Rectal smooth muscle tissue (tissue), 1 donor: ENCODE measurements around the gene OR8G5.

Source experiments
- H3K27ac ChIP-seq: one replicate; pipeline ENCODE4 v1.7.0; 2013; ENCODE audit warnings: low read depth, low read length, inconsistent platforms
- H3K27me3 ChIP-seq: one replicate; pipeline ENCODE4 v1.7.0; 2013; ENCODE audit warnings: low read length; ENCODE audit not compliant: control insufficient read depth, insufficient read depth
- H3K36me3 ChIP-seq: one replicate; pipeline ENCODE4 v1.7.0; 2013; ENCODE audit warnings: low read length; ENCODE audit not compliant: control insufficient read depth, insufficient read depth
- H3K4me1 ChIP-seq: one replicate; pipeline ENCODE4 v1.7.0; 2013; ENCODE audit warnings: low read length; ENCODE audit not compliant: control insufficient read depth, insufficient read depth
- H3K4me3 ChIP-seq: one replicate; pipeline ENCODE4 v1.7.0; 2013; ENCODE audit warnings: low read length
- H3K9ac ChIP-seq: one replicate; pipeline ENCODE4 v1.7.0; 2013; ENCODE audit warnings: low read length

Gene OR8G5

GRCh38 chr11:124301548-124301947, 45.4 kb downstream of the OR8G5 start:
- no peak overlapping the region for H3K4me3 ChIP-seq
- H3K4me1 ChIP-seq: no peaks in the 10 kb centered on the region
- H3K27ac ChIP-seq: no peak overlapping the region
- H3K9ac ChIP-seq: no peak overlapping the region
- H3K36me3 ChIP-seq: no peaks in the 10 kb centered on the region
- no peaks in the 10 kb centered on the region for H3K27me3 ChIP-seq

DNA sequence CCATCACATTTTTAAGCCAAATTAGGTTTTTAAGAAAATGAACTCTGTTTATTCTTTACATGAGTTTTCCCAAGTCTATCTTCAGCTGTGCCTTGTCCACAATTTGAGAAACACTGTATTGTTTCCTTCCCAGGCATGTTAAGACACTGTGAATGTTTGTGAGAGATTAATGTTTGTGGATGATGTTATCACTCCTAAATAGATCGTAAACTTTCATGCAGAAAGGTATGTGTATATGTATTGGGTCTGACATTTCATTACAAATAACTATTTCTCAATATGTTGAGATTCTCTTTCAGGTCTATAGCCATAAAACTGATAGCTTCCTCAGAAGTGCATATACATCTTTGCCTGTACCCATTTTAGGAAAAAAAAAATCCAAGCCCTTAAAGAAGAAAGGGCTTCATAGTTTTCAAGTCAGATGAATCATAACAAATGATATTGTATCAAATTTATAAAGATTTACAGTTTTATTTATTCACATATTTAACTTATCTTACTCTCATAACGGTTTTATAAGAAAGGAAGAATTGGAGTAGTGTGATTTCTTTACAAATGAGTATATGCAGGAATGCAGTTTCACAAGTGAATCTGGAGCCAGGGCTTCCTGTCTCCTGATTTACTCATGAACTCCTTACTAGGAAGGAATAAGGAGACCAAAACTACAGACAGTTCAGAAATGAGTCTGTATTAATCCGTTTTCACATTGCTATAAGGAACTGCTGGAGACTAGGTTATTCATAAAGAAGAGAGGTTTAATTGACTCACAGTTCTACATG, 46.4 kb downstream of the OR8G5 start:
- Histone ChIP-seq H3K36me3 (no peaks in the 10 kb centered on the region), H3K9ac (no peak overlapping the region), H3K27me3 (no peaks in the 10 kb centered on the region), H3K4me1 (no peaks in the 10 kb centered on the region), H3K4me3 (no peak overlapping the region), H3K27ac (no peak overlapping the region)

GRCh38 chr11:124307093-124307492, 50.9 kb downstream of the OR8G5 start:
- no peak overlapping the region for H3K4me3 ChIP-seq
- no peaks in the 10 kb centered on the region for H3K27me3 ChIP-seq
- no peak overlapping the region for H3K9ac ChIP-seq
- H3K36me3 ChIP-seq: no peaks in the 10 kb centered on the region
- H3K27ac ChIP-seq: no peak overlapping the region
- H3K4me1 ChIP-seq: no peaks in the 10 kb centered on the region

DNA sequence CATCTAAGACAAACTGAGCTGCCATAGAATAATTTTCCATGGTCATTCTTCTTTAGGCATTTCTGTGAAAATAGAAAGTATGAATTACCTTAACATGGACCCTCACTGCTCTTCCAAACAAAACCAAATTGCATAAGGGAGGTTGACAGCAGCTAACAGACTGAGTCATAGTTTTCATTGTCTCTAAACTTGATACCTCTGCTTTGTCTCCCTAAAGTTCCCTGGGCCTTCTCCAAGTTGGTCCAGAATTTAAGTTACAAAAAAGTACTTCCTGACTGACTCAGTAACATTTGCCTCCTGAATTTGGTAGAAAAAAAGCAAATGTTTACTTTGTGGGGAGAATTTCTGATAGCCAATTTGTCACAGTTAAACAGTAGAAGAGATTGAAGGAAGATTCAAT, 54.5 kb downstream of the OR8G5 start:
- Histone ChIP-seq H3K27ac (no peak overlapping the region), H3K4me1 (no peaks in the 10 kb centered on the region), H3K36me3 (no peaks in the 10 kb centered on the region), H3K4me3 (no peak overlapping the region), H3K27me3 (no peaks in the 10 kb centered on the region), H3K9ac (no peak overlapping the region)

- no peak overlapping the region for H3K27ac ChIP-seq
- no peaks in the 10 kb centered on the region for H3K36me3 ChIP-seq
These were observed 55.1 kb downstream of the OR8G5 start for GRCh38 chr11:124311269-124311668.

DNA sequence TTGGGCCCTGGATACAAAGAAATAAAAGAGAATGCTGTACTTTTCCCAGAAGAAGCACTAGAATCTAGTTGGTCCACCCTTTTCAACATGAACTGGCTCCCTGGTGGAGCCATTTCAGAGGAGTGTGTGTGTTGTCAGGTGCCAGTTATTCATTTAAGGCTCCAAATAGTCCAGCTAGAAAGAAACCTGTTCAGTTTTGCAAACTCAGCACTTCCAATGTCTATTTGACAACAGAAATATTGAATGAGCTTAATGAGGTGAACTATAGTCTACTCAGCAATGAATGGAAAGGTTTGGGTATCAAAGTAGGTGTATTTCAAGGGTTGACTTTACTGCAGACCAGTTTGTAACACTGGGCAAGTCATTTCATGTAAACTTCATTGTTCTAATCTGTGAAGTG, 55.5 kb downstream of the OR8G5 start:
- no peak overlapping the region for H3K27ac ChIP-seq
- no peaks in the 10 kb centered on the region for H3K4me1 ChIP-seq
- no peak overlapping the region for H3K4me3 ChIP-seq
- no peaks in the 10 kb centered on the region for H3K36me3 ChIP-seq
- no peaks in the 10 kb centered on the region for H3K27me3 ChIP-seq
- no peak overlapping the region for H3K9ac ChIP-seq

More at GRCh38 chr11:124311269-124311668, 55.1 kb downstream of the OR8G5 start:
- Histone ChIP-seq H3K4me3 (no peak overlapping the region), H3K27me3 (no peaks in the 10 kb centered on the region), H3K4me1 (no peaks in the 10 kb centered on the region), H3K9ac (no peak overlapping the region)

DNA sequence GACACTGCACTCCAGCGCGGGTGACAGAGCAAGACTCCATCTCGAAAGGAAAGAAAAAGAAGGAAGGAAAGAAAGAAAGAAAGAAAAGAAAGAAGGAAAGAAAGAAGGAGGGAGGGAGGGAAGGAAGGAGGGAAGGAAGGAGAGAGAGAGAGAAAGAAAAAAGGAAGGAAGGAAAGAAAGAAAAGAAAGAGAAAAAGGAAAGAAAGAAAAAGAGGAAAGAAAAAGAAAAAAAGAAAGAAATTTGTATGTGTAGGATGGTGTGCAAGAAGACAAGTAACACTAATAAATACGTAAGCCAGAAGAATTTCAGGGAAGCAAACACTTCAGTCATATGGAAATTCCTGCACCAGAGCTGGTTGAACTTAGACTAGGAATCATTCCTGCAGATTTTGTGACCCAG, 57.0 kb downstream of the OR8G5 start:
- Histone ChIP-seq H3K27ac (no peak overlapping the region), H3K4me1 (no peaks in the 10 kb centered on the region), H3K27me3 (no peaks in the 10 kb centered on the region), H3K4me3 (no peak overlapping the region), H3K36me3 (no peaks in the 10 kb centered on the region), H3K9ac (no peak overlapping the region)

GRCh38 chr11:124313849-124314248, 57.7 kb downstream of the OR8G5 start, which contains the start of gene OR8D1:
OR8D1 (minus strand) TSS chr11:124313949; CDS start chr11:124310766, 3,183 bp downstream.
- Histone ChIP-seq H3K27me3 (no peaks in the 10 kb centered on the region), H3K36me3 (no peaks in the 10 kb centered on the region), H3K4me3 (no peak within 1 kb of the TSS), H3K27ac (no peak within 1 kb of the TSS), H3K9ac (no peak within 1 kb of the TSS), H3K4me1 (no peaks in the 10 kb centered on the region)

DNA sequence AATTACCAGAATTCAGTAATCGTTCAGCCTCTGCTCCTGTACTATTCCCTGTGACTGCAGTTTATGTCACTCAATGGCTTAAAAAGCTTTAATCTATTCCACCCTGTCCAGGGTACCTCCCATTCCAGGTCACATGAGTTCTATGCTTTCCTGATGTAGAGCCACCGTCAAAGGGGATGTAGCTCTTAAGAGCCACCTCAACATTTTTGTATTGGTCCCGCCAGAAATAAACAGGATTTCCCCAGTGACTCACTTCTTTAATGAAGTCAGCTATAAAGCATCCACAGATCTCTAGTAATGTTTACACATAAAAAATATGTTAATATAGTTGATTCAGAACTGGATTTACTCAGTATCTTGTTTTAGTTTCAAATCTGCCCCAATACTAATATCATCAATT, 58.9 kb downstream of the OR8G5 start:
- no peaks in the 10 kb centered on the region for H3K36me3 ChIP-seq
- no peaks in the 10 kb centered on the region for H3K27me3 ChIP-seq
- no peak overlapping the region for H3K4me3 ChIP-seq
- H3K9ac ChIP-seq: no peak overlapping the region
- H3K4me1 ChIP-seq: no peaks in the 10 kb centered on the region
- H3K27ac ChIP-seq: no peak overlapping the region
